ENCODE measurements around the gene KIF16B. TPM values are rescaled to one million over a fixed set of nuclear protein-coding genes. Genes with fewer than 3 reads are reported as not detected.

Gene KIF16B
- total and polyA plus RNA-seq, 2 of the 8 experiments (the other 6 are each of a cell fraction or from before 2014, with no cell fraction given), result 3.0 to 9.2 TPM

DNA sequence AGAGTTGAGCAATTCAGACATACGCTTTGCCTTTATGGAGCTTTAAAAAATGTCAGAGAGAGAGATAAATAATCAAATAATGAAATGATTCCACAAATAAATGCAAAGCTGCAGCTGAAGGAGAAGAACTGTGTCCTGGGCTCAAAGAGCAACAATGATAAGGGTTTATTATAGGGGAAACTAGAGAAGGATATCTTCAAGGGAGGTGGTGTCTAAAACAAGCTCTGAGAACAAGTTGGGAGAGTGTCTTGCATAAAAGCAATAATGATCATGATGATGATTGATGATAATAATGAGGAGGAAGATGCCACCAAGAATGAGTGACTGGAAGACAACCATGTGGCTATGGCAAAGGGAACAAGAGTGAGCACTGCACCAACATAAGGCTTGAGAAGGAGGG, 164.3 kb downstream of the KIF16B start (continued):
- TF ChIP-seq, protein P1, sequence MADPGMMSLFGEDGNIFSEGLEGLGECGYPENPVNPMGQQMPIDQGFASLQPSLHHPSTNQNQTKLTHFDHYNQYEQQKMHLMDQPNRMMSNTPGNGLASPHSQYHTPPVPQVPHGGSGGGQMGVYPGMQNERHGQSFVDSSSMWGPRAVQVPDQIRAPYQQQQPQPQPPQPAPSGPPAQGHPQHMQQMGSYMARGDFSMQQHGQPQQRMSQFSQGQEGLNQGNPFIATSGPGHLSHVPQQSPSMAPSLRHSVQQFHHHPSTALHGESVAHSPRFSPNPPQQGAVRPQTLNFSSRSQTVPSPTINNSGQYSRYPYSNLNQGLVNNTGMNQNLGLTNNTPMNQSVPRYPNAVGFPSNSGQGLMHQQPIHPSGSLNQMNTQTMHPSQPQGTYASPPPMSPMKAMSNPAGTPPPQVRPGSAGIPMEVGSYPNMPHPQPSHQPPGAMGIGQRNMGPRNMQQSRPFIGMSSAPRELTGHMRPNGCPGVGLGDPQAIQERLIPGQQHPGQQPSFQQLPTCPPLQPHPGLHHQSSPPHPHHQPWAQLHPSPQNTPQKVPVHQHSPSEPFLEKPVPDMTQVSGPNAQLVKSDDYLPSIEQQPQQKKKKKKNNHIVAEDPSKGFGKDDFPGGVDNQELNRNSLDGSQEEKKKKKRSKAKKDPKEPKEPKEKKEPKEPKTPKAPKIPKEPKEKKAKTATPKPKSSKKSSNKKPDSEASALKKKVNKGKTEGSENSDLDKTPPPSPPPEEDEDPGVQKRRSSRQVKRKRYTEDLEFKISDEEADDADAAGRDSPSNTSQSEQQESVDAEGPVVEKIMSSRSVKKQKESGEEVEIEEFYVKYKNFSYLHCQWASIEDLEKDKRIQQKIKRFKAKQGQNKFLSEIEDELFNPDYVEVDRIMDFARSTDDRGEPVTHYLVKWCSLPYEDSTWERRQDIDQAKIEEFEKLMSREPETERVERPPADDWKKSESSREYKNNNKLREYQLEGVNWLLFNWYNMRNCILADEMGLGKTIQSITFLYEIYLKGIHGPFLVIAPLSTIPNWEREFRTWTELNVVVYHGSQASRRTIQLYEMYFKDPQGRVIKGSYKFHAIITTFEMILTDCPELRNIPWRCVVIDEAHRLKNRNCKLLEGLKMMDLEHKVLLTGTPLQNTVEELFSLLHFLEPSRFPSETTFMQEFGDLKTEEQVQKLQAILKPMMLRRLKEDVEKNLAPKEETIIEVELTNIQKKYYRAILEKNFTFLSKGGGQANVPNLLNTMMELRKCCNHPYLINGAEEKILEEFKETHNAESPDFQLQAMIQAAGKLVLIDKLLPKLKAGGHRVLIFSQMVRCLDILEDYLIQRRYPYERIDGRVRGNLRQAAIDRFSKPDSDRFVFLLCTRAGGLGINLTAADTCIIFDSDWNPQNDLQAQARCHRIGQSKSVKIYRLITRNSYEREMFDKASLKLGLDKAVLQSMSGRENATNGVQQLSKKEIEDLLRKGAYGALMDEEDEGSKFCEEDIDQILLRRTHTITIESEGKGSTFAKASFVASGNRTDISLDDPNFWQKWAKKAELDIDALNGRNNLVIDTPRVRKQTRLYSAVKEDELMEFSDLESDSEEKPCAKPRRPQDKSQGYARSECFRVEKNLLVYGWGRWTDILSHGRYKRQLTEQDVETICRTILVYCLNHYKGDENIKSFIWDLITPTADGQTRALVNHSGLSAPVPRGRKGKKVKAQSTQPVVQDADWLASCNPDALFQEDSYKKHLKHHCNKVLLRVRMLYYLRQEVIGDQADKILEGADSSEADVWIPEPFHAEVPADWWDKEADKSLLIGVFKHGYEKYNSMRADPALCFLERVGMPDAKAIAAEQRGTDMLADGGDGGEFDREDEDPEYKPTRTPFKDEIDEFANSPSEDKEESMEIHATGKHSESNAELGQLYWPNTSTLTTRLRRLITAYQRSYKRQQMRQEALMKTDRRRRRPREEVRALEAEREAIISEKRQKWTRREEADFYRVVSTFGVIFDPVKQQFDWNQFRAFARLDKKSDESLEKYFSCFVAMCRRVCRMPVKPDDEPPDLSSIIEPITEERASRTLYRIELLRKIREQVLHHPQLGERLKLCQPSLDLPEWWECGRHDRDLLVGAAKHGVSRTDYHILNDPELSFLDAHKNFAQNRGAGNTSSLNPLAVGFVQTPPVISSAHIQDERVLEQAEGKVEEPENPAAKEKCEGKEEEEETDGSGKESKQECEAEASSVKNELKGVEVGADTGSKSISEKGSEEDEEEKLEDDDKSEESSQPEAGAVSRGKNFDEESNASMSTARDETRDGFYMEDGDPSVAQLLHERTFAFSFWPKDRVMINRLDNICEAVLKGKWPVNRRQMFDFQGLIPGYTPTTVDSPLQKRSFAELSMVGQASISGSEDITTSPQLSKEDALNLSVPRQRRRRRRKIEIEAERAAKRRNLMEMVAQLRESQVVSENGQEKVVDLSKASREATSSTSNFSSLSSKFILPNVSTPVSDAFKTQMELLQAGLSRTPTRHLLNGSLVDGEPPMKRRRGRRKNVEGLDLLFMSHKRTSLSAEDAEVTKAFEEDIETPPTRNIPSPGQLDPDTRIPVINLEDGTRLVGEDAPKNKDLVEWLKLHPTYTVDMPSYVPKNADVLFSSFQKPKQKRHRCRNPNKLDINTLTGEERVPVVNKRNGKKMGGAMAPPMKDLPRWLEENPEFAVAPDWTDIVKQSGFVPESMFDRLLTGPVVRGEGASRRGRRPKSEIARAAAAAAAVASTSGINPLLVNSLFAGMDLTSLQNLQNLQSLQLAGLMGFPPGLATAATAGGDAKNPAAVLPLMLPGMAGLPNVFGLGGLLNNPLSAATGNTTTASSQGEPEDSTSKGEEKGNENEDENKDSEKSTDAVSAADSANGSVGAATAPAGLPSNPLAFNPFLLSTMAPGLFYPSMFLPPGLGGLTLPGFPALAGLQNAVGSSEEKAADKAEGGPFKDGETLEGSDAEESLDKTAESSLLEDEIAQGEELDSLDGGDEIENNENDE (IDR thresholded peaks at IDR 0.05; ENCODE audit: insufficient replicate concordance, low read length), result no peak
- TF ChIP-seq MAFK (IDR thresholded peaks at IDR 0.05; ENCODE audit: low read depth, low read length) (no peak), KDM5A (IDR thresholded peaks at IDR 0.05; ENCODE audit: low read length) (no peak)

Data from H1 (cell line).